GM21619 (cell line): ENCODE results near the gene CKS2.

Source experiments
- ATAC-seq: cut with Tn5 transposase; IDR thresholded peaks from one replicate; pipeline ENCODE4 v1.9.1; 2021; ENCODE audit not compliant: unreplicated experiment

CKS2 gene

GRCh38 chr9:89363921-89364665 is 53.1 kb downstream of the CKS2 start:
- no peak for ATAC-seq

- no peak for ATAC-seq
Measured at GRCh38 chr9:89364666-89365531, 53.9 kb downstream of the CKS2 start.

GRCh38 chr9:89365532-89365912 is 54.5 kb downstream of the CKS2 start:
- no peak for ATAC-seq
